ENCODE results near the gene HLA-F.

HLA-F gene

GRCh38 chr6:29724937-29725869 is 2.0 kb downstream of the HLA-F start:
- no peak for DNase-seq

DNA sequence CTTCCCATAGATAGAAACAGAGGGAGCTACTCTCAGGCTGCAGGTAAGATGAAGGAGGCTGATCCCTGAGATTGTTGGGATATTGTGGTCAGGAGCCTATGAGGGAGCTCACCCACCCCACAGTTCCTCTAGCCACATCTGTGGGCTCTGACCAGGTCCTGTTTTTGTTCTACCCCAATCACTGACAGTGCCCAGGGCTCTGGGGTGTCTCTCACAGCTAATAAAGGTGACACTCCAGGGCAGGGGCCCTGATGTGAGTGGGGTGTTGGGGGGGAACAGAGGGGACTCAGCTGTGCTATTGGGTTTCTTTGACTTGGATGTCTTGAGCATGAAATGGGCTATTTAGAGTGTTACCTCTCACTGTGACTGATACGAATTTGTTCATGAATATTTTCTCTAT is 2.8 kb downstream of the HLA-F start:
- no peak for DNase-seq

GRCh38 chr6:29726571-29727194 is 3.4 kb downstream of the HLA-F start:
- no peak for DNase-seq

- DNase-seq, result no peak
These were observed 4.4 kb downstream of the HLA-F start for GRCh38 chr6:29727637-29728036.

DNA sequence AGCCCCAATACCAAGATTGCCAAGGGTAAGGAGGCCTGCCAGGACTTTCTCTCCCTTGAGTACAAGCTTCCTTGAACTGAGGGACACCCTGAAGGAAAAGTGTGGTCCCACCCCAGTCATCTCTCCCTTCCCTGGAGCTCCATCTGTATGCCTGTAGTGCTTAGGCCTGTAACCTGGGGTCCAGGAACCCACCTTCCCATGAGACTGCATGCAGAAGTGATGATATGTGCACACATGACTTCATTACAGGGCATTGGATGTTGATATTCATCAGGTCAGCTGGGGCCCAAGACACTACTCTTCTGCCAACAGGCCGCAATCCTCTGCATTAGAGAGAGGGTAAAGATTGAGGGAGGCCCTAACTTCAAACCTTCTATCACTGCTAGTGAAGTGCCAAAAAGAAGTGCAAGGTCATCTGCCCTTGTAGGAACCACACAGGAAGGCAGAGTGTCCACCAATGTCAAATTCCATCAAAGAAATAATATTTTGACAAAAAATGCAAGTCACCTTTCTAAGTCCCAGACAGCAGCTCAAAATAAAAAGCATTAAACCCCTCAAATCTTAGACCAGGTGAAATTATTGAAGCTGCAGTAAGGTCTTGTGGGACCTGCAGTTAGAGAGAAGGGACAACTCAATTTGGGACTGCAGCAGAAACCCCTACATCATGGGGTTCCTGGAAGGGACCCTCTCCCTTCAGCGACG is 5.1 kb downstream of the HLA-F start:
- DNase-seq, result no peak

DNA sequence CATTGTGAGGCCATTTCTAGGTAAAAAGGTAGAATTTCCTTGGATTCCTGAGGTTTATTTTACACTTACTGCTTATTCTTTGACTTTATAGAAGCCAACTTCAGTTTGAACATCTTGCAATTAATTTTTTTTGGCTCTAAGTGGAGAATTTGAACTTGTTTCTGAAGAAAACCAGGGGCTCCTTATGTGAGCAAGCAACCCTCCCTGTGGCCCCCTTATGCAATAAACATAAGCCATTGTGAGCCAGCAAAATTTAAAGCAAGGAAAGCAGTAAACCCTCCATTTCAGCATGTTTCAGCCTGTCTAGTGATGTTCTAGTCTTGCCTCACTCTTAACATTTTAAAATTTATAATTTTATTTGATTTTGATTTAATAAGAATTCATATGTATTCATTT is 5.6 kb downstream of the HLA-F start:
- DNase-seq, result no peak

GRCh38 chr6:29729774-29730328 is 6.6 kb downstream of the HLA-F start:
- no peak for DNase-seq

- DNase-seq, result no peak
These were observed 7.4 kb downstream of the HLA-F start for GRCh38 chr6:29730575-29731126.

GRCh38 chr6:29731281-29731680 is 8.0 kb downstream of the HLA-F start:
- no peak for DNase-seq

GRCh38 chr6:29733057-29733456 is 9.8 kb downstream of the HLA-F start:
- DNase-seq, result no peak

DNA sequence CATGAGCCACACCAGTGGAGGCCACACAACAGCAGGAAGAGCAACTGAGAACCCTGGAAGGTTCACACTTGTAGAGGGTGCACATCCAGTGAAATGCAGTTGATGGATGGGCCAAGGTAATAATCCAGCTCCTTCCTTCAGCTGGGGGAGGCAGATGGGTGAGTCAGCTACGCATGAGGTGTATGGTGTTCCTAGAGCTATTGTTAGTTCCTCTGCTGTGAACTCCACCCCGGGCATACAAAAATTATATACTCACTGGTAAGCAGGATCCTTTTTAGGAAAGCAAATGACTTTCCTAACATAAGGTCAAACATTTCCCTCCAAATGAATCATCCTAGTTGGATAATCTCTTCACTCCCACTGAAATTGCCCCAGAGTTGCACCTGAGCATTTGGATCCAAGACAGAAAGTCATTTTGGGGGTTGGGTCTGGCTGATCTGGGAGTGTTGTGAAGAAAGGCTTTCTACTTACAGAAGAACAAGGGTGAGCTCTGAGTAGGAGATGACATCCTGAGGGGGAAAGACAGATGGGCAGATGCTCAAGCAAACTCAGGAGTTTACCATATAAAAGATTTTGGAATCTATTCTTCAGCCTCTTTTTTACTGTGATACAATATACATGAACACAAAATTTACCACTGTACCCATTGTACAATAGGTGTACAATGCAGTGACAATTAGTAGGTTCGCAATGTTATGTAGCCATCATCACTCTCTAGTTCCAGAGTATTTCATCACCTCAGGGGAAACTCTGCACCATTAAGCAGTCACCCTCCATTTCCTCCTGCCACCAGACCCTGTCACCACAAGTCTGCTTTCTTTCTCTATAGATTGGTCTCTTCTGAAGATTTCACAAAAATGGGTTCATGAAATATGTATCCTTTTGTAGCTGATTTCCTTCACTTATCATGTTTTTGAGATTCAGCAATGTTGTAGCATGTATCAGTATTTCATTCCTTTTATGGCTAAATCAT is 11.1 kb downstream of the HLA-F start:
- DNase-seq, result no peak

GRCh38 chr6:29736563-29736962 is 13.3 kb downstream of the HLA-F start:
- DNase-seq, result no peak

GRCh38 chr6:29737707-29738630 is 14.7 kb downstream of the HLA-F start:
- DNase-seq, result peak; percentile 74

DNA sequence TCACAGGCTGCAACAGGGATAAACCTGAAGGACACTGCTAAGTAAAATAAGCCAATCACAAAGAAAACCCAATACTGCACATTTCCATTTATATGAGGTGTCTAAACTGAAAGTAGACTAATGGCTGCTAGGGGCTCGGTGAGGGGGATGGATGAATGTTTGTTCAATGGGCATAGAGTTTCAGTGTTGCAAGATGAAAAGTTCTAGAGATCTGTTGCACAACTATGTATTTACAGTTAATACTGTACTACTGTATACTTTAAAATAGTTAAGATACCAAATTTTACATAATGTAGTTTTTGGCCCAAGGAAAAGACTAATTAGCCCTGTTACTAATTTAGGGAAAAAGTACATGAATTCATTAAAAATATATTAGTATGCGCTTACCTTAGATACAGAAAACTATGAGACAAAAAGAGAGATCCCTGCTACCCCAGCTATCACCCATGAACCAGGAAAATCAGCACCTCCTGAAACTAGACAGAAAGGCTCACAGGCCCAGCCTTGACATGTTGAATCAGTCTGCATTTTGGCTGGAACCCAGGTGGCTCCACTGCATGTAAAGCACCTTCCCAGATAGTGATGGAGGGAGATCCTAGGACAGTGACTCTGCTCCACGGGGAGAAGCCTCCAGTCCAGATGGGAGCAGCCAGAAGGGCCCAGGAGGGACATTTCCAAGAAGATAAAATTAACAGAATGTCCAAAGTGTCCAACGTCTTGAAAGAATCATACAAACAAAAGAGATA is 16.1 kb downstream of the HLA-F start:
- DNase-seq, result no peak

DNA sequence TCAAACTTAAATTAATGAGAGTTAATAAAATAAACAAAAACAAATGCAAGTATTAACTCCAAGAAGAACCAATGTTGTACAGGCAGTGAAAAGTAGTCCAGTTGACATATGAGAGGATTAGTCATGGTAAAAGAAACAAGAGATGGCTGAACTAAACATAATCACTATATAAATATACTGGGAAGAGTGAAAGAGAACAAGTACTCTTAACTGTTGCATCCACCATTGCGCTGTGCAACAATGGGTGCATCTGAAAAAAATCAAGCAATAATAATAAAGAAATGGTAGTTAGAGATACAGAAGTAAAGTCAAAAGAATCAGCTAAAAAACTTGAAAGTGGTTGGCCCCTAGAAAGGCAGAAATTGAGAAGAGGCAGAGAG is 16.6 kb downstream of the HLA-F start:
- no peak for DNase-seq

- no peak for DNase-seq
These were observed 18.4 kb downstream of the HLA-F start for GRCh38 chr6:29741592-29741991.

DNA sequence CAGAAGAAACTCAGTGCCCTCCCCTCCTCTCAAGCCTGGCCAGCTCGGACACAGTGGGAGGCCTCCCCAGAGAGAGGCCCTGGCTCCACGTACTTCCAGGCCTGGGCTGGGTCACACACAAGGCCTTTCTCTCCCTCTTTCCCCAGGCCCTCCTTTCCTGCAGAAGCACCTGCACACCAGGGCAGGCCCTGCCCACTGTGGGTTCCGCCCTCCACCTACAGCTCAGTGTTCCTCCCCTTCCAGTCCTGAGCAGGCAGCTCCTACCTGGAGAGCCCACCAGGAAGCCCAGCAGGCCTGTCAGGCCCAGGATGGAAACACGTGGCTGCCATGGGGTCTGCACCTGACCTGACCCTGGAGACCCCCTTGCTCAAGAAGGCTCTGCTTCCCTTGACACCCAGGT is 18.9 kb downstream of the HLA-F start:
- DNase-seq, result no peak

DNA sequence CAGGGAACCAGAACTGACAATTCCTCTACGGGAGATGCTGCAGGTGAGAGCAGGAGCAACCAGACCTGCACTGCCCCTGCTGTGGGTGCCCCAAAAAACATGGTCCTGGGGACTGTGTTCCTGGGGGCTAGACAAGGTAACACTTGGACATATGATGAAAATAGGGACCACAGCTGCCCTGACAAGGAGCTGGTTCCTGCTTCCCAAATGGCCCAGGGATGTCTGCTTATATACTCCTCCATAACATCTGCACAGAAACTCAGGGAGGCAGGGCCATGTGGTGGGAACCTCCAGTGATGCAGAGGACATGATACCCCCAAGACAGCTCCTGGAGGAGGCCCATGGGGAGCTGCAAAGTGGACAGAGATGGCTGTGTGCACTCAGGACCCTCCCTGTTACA is 19.8 kb downstream of the HLA-F start:
- DNase-seq, result no peak

GRCh38 chr6:29743568-29743967 is 20.3 kb downstream of the HLA-F start:
- no peak for DNase-seq

- DNase-seq, result no peak
These were observed 20.9 kb downstream of the HLA-F start for GRCh38 chr6:29744131-29744530.
